GM20431 (cell line): ENCODE measurements around the gene ATP13A3.
"Not testable (repeated sequence)": the region's sequence is repeated elsewhere in the genome, so short reads cannot be mapped to it uniquely, and the experiment has no call there.

Source experiments
- in situ Hi-C: fragments of 300-500 bp; cut with MseI, MboI; formaldehyde crosslinking; loops from one replicate; pipeline ENCODE4 v1.15.0; 2020; ENCODE audit warnings: low sequenced_read_pairs; ENCODE audit not compliant: unreplicated experiment

Gene ATP13A3

GRCh38 chr3:194486540-194487288 is at the start of gene ATP13A3:
Gene ATP13A3, minus strand, starts transcription at chr3:194487002. Its CDS starts 24,812 bp downstream, at chr3:194462190.
- in situ Hi-C loops = no loop called here

GRCh38 chr3:194535199-194535598 is 48.4 kb upstream of the ATP13A3 start:
- in situ Hi-C loops = not testable (repeated sequence)

GRCh38 chr3:194534243-194534642 is 47.4 kb upstream of the ATP13A3 start:
- in situ Hi-C loops = no loop called here

GRCh38 chr3:194532591-194532990 is 45.8 kb upstream of the ATP13A3 start:
- in situ Hi-C loops = no loop called here

- in situ Hi-C loops = no loop called here
Observed at GRCh38 chr3:194527726-194528125, 40.9 kb upstream of the ATP13A3 start.

- in situ Hi-C loops = no loop called here
Observed at GRCh38 chr3:194526164-194526563, 39.4 kb upstream of the ATP13A3 start.

GRCh38 chr3:194522579-194523046 is 35.8 kb upstream of the ATP13A3 start:
- in situ Hi-C loops = no loop called here

GRCh38 chr3:194521510-194522260 is 34.9 kb upstream of the ATP13A3 start:
- in situ Hi-C loops = no loop called here

GRCh38 chr3:194520682-194521162 is 33.9 kb upstream of the ATP13A3 start:
- in situ Hi-C loops = not testable (repeated sequence)

GRCh38 chr3:194520201-194520600 is 33.4 kb upstream of the ATP13A3 start:
- in situ Hi-C loops = not testable (repeated sequence)

- in situ Hi-C loops = no loop called here
Observed at GRCh38 chr3:194518652-194519051, 31.9 kb upstream of the ATP13A3 start.

- in situ Hi-C loops = no loop called here
Observed at GRCh38 chr3:194517333-194517732, 30.5 kb upstream of the ATP13A3 start.

- in situ Hi-C loops = no loop called here
Observed at GRCh38 chr3:194514626-194515025, 27.8 kb upstream of the ATP13A3 start.

GRCh38 chr3:194512895-194513601 is 26.2 kb upstream of the ATP13A3 start:
- in situ Hi-C loops = no loop called here

- in situ Hi-C loops = no loop called here
Observed at GRCh38 chr3:194508491-194509453, 22.0 kb upstream of the ATP13A3 start.

GRCh38 chr3:194507571-194507970 is 20.8 kb upstream of the ATP13A3 start:
- in situ Hi-C loops = no loop called here

- in situ Hi-C loops = no loop called here
Observed at GRCh38 chr3:194505791-194506415, 19.1 kb upstream of the ATP13A3 start.

- in situ Hi-C loops = no loop called here
Observed at GRCh38 chr3:194504861-194505260, 18.1 kb upstream of the ATP13A3 start.

GRCh38 chr3:194504146-194504545 is 17.3 kb upstream of the ATP13A3 start:
- in situ Hi-C loops = no loop called here
